ENCODE measurements around the gene SNX5. TPM values are rescaled to one million over a fixed set of nuclear protein-coding genes. Genes with fewer than 3 reads are reported as not detected.

Gene SNX5
- total and polyA plus RNA-seq, 2 of the 13 experiments (the other 11 are each of a cell fraction or from before 2014, with no cell fraction given) = 664 to 1,040 TPM

GRCh38 chr20:17896193-17896723 lies 72.3 kb downstream of the SNX5 start:
- in situ Hi-C loops (cut with HindIII; ENCODE audit: extremely low pct_ligation_motif_present, low pct_unique_long_range_greater_than_20kb) (no loop called here), intact Hi-C loops (cut with micrococcal nuclease; ENCODE audit: unreplicated experiment) (loop anchor here (1.0 to 5.0 kb wide), 4 partner anchors 14 to 239 kb away; no protein-coding TSS in a partner anchor)
- ChIA-PET CTCF (ENCODE audit: low intra/inter-chr PET ratio, low total read pairs) (interaction anchor here (2.7 kb wide), 1 partner anchor 174 kb away, joined by 13 read pairs; no protein-coding TSS in a partner anchor), POLR2A (interaction anchor here (0.9 to 21.6 kb wide), 12 partner anchors 9 to 326 kb away, joined by 3 to 724 read pairs (median 8); partner anchors contain the start of genes DSTN and RRBP1)
- no peaks in the 10 kb centered on the region for H4K20me1 ChIP-seq (ENCODE audit: insufficient read depth, low read length)
- H3K27me3 ChIP-seq (ENCODE audit: control insufficient read depth in 1 of 2, insufficient read depth in 2 of 2, low read length in 2 of 2) = no peaks in the 10 kb centered on the region; a peak in 1 of 5 replicates
- H3K9me3 ChIP-seq (ENCODE audit: low read length) = no peaks in the 10 kb centered on the region
- FAIRE-seq (peak; percentile 4), DNase-seq (ENCODE audit: low spot score) (no peak), ATAC-seq (peak; percentile 56)
- WGBS (ENCODE audit: low lambda C conversion rate) = 17% methylated on average over 9 of the region's 9 CpGs
- no peak overlapping the region; the same call in 1 of the 2 replicates for H3K9ac ChIP-seq (ENCODE audit: insufficient read depth, low read depth, low read length)
- no peaks in the 10 kb centered on the region for H3K36me3 ChIP-seq (replicated peaks in 1 of 2; ENCODE audit: control insufficient read depth in 1 of 2, insufficient read depth in 2 of 2, low read length in 2 of 2)
- no peak overlapping the region for H2AFZ ChIP-seq (ENCODE audit: low read length)
- no peaks in the 10 kb centered on the region for H3K79me2 ChIP-seq (ENCODE audit: insufficient read depth, low read length)
- BruUV-seq (replicated peaks) = no TSS peak
- H3K4me2 ChIP-seq (ENCODE audit: low read depth, low read length) = peak overlapping the region; percentile 64
- H3K4me1 ChIP-seq (ENCODE audit: insufficient read depth, low read length) = peaks cover 76% of the 10 kb centered on the region
- H3K27ac ChIP-seq (ENCODE audit: extremely low read length, insufficient read depth, low read length) = peak overlapping the region; percentile 14
- H3K4me3 ChIP-seq (replicated peaks in 1 of 3; ENCODE audit: insufficient read depth in 1 of 3, low read depth in 2 of 3, low read length in 3 of 3) = peak overlapping the region in 1 of 3 experiments; percentile 31; a peak in 2 of 6 replicates
- TF ChIP-seq SPEN (CRISPR knock-in tag; IDR thresholded peaks at IDR 0.05; ENCODE audit: low read depth) = 0 out of 2 replicates have a peak, but pooled peaks have one; percentile 3
- 0 out of 2 replicates have a peak, but pooled peaks have one; percentile 8 for TF ChIP-seq GMEB2 (CRISPR knock-in tag; IDR thresholded peaks at IDR 0.05; ENCODE audit: low read depth)
- TF ChIP-seq ZNF816 (CRISPR knock-in tag; IDR thresholded peaks at IDR 0.05; ENCODE audit: borderline replicate concordance) = no peak
- 0 out of 2 replicates have a peak, but pooled peaks have one; percentile 14 for TF ChIP-seq ZNF331 (CRISPR knock-in tag; IDR thresholded peaks at IDR 0.05)
- TF ChIP-seq YEATS2 (CRISPR knock-in tag; IDR thresholded peaks at IDR 0.05; ENCODE audit: borderline replicate concordance) = peak; percentile 25; the same call in 1 of the 2 replicates
- peak; percentile 7; the same call in 1 of the 2 replicates for TF ChIP-seq ZNF414 (CRISPR knock-in tag; IDR thresholded peaks at IDR 0.05)
- no peak for TF ChIP-seq THAP7 (CRISPR knock-in tag; IDR thresholded peaks at IDR 0.05)
- TF ChIP-seq EEA1 (CRISPR knock-in tag; IDR thresholded peaks at IDR 0.05; ENCODE audit: borderline replicate concordance) = no peak
- TF ChIP-seq ZNF362 (CRISPR knock-in tag; IDR thresholded peaks at IDR 0.05; ENCODE audit: borderline replicate concordance) = no peak
- no peak for TF ChIP-seq FLYWCH1 (CRISPR knock-in tag; IDR thresholded peaks at IDR 0.05)
- 0 out of 2 replicates have a peak, but pooled peaks have one; percentile 4 for TF ChIP-seq ZNF589 (CRISPR knock-in tag; conservative IDR thresholded peaks at IDR 0.05)
- 0 out of 2 replicates have a peak, but pooled peaks have one; percentile 10 for TF ChIP-seq MEIS1 (CRISPR knock-in tag; IDR thresholded peaks at IDR 0.05; ENCODE audit: borderline replicate concordance)
- TF ChIP-seq ZNF891 (CRISPR knock-in tag; IDR thresholded peaks at IDR 0.05) = no peak
- TF ChIP-seq PRPF4 (IDR thresholded peaks at IDR 0.05; ENCODE audit: low read depth, low read length, poor library complexity, severe bottlenecking) = no peak
- TF ChIP-seq CSRNP2 (CRISPR knock-in tag; conservative IDR thresholded peaks at IDR 0.05; ENCODE audit: low read depth) = no peak
